SK-N-SH (cell line): Measurements from ENCODE around the gene NCAM2.

ENCODE experiments used
- CTCF ChIP-seq: fragments of 200-600 bp; sonication (generic); IDR thresholded peaks from 2 replicates; pipeline ENCODE4 v1.6.1; 2017; ENCODE audit warnings: antibody characterized with exemption, mild to moderate bottlenecking, moderate library complexity
- FOSL2 ChIP-seq: IDR thresholded peaks from 2 replicates; pipeline ENCODE4 v1.4.0; 2012; ENCODE audit warnings: low read depth, mild to moderate bottlenecking, moderate library complexity, borderline replicate concordance
- GATA2 ChIP-seq: sonication (generic); formaldehyde crosslinking; IDR thresholded peaks from 2 replicates; pipeline ENCODE4 v1.5.0; 2020; ENCODE audit warnings: mild to moderate bottlenecking, missing genetic modification reagents
- MAX ChIP-seq: IDR thresholded peaks from 2 replicates; pipeline ENCODE4 v1.4.0; 2012; ENCODE audit warnings: low read depth
- MEF2A ChIP-seq: IDR thresholded peaks from 2 replicates; pipeline ENCODE4 v1.4.0; 2012; ENCODE audit warnings: low read depth, borderline replicate concordance
- NFIC ChIP-seq: IDR thresholded peaks from 2 replicates; pipeline ENCODE4 v1.4.0; 2012; ENCODE audit warnings: borderline replicate concordance
- POLR2AphosphoS5 ChIP-seq: IDR thresholded peaks from 2 replicates; pipeline ENCODE4 v1.6.1; 2012; ENCODE audit warnings: low read depth, low read length
- REST ChIP-seq: IDR thresholded peaks from 2 replicates; pipeline ENCODE4 v1.6.1; 2012; ENCODE audit warnings: mild to moderate bottlenecking, low read depth, low read length, moderate library complexity
- RXRA ChIP-seq: IDR thresholded peaks from 2 replicates; pipeline ENCODE4 v1.4.0; 2012; ENCODE audit warnings: low read depth, mild to moderate bottlenecking, borderline replicate concordance
- TAF1 ChIP-seq: IDR thresholded peaks from 2 replicates; pipeline ENCODE4 v1.6.1; 2012; ENCODE audit warnings: low read depth, mild to moderate bottlenecking, low read length, moderate library complexity, borderline replicate concordance

- TF ChIP-seq NFIC = no peak
- TF ChIP-seq CTCF = no peak
- no peak for TF ChIP-seq GATA2
- TF ChIP-seq REST = no peak
- TF ChIP-seq MAX = no peak
- TF ChIP-seq RXRA = no peak
- TF ChIP-seq POLR2AphosphoS5 = no peak
- TF ChIP-seq FOSL2 = no peak
- TF ChIP-seq TAF1 = no peak
- TF ChIP-seq MEF2A = no peak
Measured at GRCh38 chr21:21007606-21008005, 9.4 kb downstream of the NCAM2 start.
